Spleen (tissue), 11 donors: ENCODE measurements around the gene CAPN11. TPM values are rescaled to one million over a fixed set of nuclear protein-coding genes. Genes with fewer than 3 reads are reported as not detected.

Experiments used
- DNase-seq: peaks from one replicate; pipeline ENCODE4 v3.0.0-alpha.2; 2020
- H3K27ac ChIP-seq, 8 donors: fragments of 200-600 bp; sonication (generic) in 7 of 8; 1 replicate in 4 of 8; 2 replicates in 4 of 8; pipeline versions ENCODE4 v1.5.0 to v1.8.0; 2016 to 2021; ENCODE audit warnings: inconsistent platforms in 4 of 8, mild to moderate bottlenecking in 4 of 8, moderate library complexity in 1 of 8
- H3K27me3 ChIP-seq, 7 donors: fragments of 200-600 bp; sonication (generic) in 6 of 7; replicated peaks in 1 of 7; 1 replicate in 4 of 7; 2 replicates in 3 of 7; pipeline versions ENCODE4 v1.5.0 to v1.8.0; 2016 to 2021; ENCODE audit warnings: inconsistent platforms in 3 of 7, mild to moderate bottlenecking in 1 of 7
- H3K36me3 ChIP-seq, 6 donors: fragments of 200-600 bp; sonication (generic) in 5 of 6; 1 replicate in 4 of 6; 2 replicates in 2 of 6; pipeline versions ENCODE4 v1.5.0 to v1.8.0; 2016 to 2021; ENCODE audit warnings: inconsistent platforms in 2 of 6
- H3K4me1 ChIP-seq, 6 donors: fragments of 200-600 bp; sonication (generic) in 5 of 6; 1 replicate in 3 of 6; 2 replicates in 3 of 6; pipeline versions ENCODE4 v1.5.0 to v1.8.0; 2016 to 2021; ENCODE audit warnings: inconsistent platforms in 3 of 6
- H3K4me3 ChIP-seq, 8 donors: fragments of 200-600 bp; sonication (generic) in 7 of 8; 1 replicate in 4 of 8; 2 replicates in 4 of 8; pipeline versions ENCODE4 v1.5.0 to v1.8.0; 2016 to 2021; ENCODE audit warnings: inconsistent platforms in 4 of 8, mild to moderate bottlenecking in 4 of 8, moderate library complexity in 2 of 8
- H3K9me3 ChIP-seq, 8 donors: fragments of 200-600 bp; sonication (generic) in 7 of 8; 1 replicate in 4 of 8; 2 replicates in 4 of 8; pipeline versions ENCODE4 v1.5.0 to v1.8.0; 2016 to 2021; ENCODE audit warnings: inconsistent platforms in 4 of 8
- POLR2A ChIP-seq, 3 donors: fragments of 450-650 bp; IDR thresholded peaks; one replicate each; pipeline ENCODE4 v1.5.1; 2017; ENCODE audit warnings: antibody characterized with exemption in 3 of 3, mild to moderate bottlenecking in 1 of 3
- POLR2AphosphoS5 ChIP-seq, 3 donors: sonication (generic); formaldehyde crosslinking; IDR thresholded peaks; one replicate each; pipeline ENCODE4 v1.5.1; 2017; ENCODE audit warnings: antibody characterized with exemption in 3 of 3
- WGBS, 5 donors: extraction: QIAGEN DNeasy Blood & Tissue Kit in 3 of 5; methylation state at CpG; one replicate each; pipeline versions ENCODE4 v1.1.5 to v1.1.7; 2013 to 2018; 5-methylcytosine and 5-hydroxymethylcytosine counted together
- intact Hi-C: fragments of 100-400 bp; cut with DNase I; formaldehyde crosslinking; loops from one replicate; pipeline ENCODE4 v1.15.0; 2023; ENCODE audit warnings: low total_unique reads
- polyA plus RNA-seq, 3 donors: library from polyadenylated mRNA; stranded (reverse); fragments of 200-250 nt; gene quantifications; one replicate each; pipeline ENCODE4 v1.2.1, GENCODE V29; 2013
- total RNA-seq, 7 donors: library from RNA; depleted of rRNA in 3 of 7; stranded (reverse); fragments of >200 nt in 3 of 7; fragmentation: NEBNext Ultra II Directional in 4 of 7; extraction: Animal tissue kit (Norgen Biotek cat#: 25700) in 4 of 7; gene quantifications; one replicate each; pipeline versions ENCODE4 v1.1.0 to v1.2.1, GENCODE V29; 2016 to 2021
- TF ChIP-seq, protein P1 (sequence below), 11 experiments: fragments of 200-600 bp in 7 of 11; fragments of 450-650 bp in 4 of 11; sonication (generic) in 4 of 11; IDR thresholded peaks in 8 of 11; conservative IDR thresholded peaks in 3 of 11; 1 replicate in 7 of 11; 2 replicates in 4 of 11; pipeline versions ENCODE4 v1.4.0 to v1.8.0; 2016 to 2021; ENCODE audit warnings: antibody characterized with exemption in 11 of 11, inconsistent platforms in 4 of 11, mild to moderate bottlenecking in 1 of 11
- donor health status: healthy with polysubstance abuse.
- donor health status: DM: no; HTN: no; CAD: no; lungs with moderate emphysema.
- donor health status: DM: no; HTN: no; CAD: no.
- donor health status: Bipolar disorder and iron deficiency.
- donor health status: healthy.
- donor health status: DM: no; HTN: no; CAD: no.
- donor health status: DM: yes; HTN: yes; CAD: no.

Gene CAPN11
- total and polyA plus RNA-seq, 10 donors: 0.12 to 0.26 (median 0.17) TPM; not detected in 3

DNA sequence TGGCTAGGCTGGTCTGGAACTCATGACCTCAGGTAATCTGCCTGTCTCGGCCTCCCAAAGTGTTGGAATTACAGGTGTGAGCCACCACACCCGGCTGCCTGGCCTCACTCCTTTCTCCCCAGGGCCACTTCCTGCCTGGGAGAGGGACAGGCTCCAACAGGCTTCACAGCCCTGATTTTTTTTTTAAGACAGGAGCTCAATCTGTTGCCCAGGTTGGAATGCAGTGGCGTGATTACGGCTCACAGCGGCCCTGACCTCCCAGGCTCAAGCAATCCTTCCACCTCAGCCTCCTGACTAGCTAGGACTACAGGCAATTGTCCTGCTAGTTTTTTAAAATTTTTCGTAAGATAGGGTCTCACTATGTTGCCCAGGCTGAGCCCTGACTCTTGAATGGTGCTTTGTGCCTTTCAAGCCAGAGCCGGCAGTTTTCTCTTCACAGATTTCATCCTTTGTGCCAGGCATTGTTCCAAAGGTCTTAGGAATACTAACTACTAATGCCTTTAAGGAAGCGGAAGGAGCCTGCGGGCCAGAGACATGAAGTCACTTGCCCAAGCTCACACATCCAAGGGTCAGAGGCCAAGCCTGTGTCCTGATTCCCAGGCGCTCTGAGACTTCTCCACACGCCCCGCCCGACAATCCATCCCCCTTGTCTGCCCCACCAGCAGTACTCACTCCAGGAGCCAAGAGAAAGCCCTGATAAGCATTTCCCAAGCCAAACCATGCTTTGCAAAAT lies 19.2 kb downstream of the CAPN11 start:
- DNase-seq: no peak
- intact Hi-C loops: loop anchor here (10.0 kb wide), 1 partner anchor 57 kb away; no protein-coding TSS in a partner anchor
- Histone ChIP-seq H3K4me1 (peaks cover 3 to 30% (median 13%) of the 10 kb centered on the region in 6 donors), H3K27ac (no peak overlapping the region), H3K36me3 (no peaks in the 10 kb centered on the region), H3K9me3 (no peaks in the 10 kb centered on the region), H3K27me3 (peaks cover 0 to 5% (median 0%) of the 10 kb centered on the region in 7 donors), H3K4me3 (no peak overlapping the region)
- WGBS, 5 donors: 90 to 95% (median 93%) methylated on average over 13 of the region's 13 CpGs
- TF ChIP-seq POLR2A (IDR thresholded peaks at IDR 0.05): no peak
- TF ChIP-seq, protein P1, sequence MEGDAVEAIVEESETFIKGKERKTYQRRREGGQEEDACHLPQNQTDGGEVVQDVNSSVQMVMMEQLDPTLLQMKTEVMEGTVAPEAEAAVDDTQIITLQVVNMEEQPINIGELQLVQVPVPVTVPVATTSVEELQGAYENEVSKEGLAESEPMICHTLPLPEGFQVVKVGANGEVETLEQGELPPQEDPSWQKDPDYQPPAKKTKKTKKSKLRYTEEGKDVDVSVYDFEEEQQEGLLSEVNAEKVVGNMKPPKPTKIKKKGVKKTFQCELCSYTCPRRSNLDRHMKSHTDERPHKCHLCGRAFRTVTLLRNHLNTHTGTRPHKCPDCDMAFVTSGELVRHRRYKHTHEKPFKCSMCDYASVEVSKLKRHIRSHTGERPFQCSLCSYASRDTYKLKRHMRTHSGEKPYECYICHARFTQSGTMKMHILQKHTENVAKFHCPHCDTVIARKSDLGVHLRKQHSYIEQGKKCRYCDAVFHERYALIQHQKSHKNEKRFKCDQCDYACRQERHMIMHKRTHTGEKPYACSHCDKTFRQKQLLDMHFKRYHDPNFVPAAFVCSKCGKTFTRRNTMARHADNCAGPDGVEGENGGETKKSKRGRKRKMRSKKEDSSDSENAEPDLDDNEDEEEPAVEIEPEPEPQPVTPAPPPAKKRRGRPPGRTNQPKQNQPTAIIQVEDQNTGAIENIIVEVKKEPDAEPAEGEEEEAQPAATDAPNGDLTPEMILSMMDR (IDR thresholded peaks at IDR 0.05 in 8 of 11, conservative IDR thresholded peaks at IDR 0.05 in 3 of 11): no peak
- no peak for TF ChIP-seq POLR2AphosphoS5 (IDR thresholded peaks at IDR 0.05)

DNA sequence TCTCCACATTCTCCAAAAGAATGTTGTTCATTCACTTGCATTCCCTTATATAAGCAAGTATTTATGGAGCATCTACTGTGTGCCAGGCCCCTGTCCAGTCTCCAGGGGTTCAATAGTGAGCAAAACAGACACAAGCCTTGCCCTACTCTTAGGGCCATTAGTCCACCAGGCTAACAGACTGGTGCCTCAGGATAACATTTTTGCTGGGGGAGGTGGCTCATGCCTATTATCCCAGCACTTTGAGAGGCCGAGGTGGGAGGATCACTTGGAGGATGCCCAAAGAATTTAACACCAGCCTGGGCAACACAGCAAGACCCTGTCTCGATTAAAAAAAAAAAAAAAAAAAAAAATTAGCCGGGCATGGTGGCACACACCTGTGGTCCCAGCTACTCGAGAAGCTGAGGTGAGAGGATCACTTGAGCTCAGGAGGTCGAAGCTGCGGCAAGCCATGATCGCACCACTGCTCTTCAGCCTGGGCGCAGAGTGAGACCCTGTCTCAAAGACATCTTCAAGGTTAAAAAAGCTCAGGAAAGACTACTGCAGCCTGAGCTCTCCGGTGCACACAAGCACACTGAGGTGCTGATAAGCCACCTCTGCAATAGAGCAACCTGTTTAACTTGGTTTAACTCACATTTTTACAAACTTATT lies 19.9 kb downstream of the CAPN11 start:
- H3K36me3 ChIP-seq: no peaks in the 10 kb centered on the region
- peaks cover 3 to 30% (median 12%) of the 10 kb centered on the region in 6 donors for H3K4me1 ChIP-seq
- TF ChIP-seq, protein P1 (IDR thresholded peaks at IDR 0.05 in 8 of 11, conservative IDR thresholded peaks at IDR 0.05 in 3 of 11): no peak
- TF ChIP-seq POLR2A (IDR thresholded peaks at IDR 0.05) (no peak), POLR2AphosphoS5 (IDR thresholded peaks at IDR 0.05) (no peak)
- H3K27me3 ChIP-seq: peaks cover 0 to 8% (median 0%) of the 10 kb centered on the region in 7 donors
- DNase-seq: no peak
- H3K9me3 ChIP-seq: no peaks in the 10 kb centered on the region
- H3K4me3 ChIP-seq: no peak overlapping the region
- H3K27ac ChIP-seq: no peak overlapping the region
- intact Hi-C loops: loop anchor here (10.0 kb wide), 1 partner anchor 56 kb away; no protein-coding TSS in a partner anchor
- WGBS, 5 donors: 85 to 93% (median 90%) methylated on average over 8 to 9 of the region's 9 CpGs

DNA sequence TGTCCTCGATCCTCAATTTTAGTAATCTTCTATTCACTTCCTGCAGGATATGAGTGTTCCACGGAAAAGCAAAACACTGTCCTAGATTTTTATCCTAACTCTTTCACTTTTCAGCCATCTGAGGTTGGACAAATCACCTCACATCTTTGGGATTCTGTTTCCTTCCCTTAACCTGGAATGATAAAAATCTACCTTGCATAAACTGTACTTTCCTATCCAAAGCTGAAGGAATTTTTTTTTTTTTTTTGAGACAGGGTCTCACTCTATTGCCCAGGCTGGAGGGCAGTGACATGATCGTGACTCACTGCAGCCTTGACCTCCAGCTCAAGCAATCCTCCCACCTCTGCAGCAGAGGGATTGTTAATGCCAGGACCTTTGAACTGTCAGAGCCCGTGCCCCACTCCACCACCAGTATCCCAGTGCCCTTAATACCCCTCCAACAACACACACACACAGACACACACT lies 20.5 kb downstream of the CAPN11 start:
- intact Hi-C loops: loop anchor here (10.0 kb wide), 1 partner anchor 56 kb away; no protein-coding TSS in a partner anchor

More for the DNA sequence above, 20.5 kb downstream of the CAPN11 start:
- DNase-seq: no peak
- H3K4me1 ChIP-seq: peaks cover 3 to 30% (median 12%) of the 10 kb centered on the region in 6 donors
- peak overlapping the region in 1 of 8 donors; percentile 14 for H3K27ac ChIP-seq
- TF ChIP-seq POLR2AphosphoS5 (IDR thresholded peaks at IDR 0.05): no peak
- TF ChIP-seq, protein P1 (IDR thresholded peaks at IDR 0.05 in 8 of 11, conservative IDR thresholded peaks at IDR 0.05 in 3 of 11): no peak
- no peak for TF ChIP-seq POLR2A (IDR thresholded peaks at IDR 0.05)
- no peaks in the 10 kb centered on the region for H3K9me3 ChIP-seq
- no peak overlapping the region for H3K4me3 ChIP-seq
- no peaks in the 10 kb centered on the region for H3K36me3 ChIP-seq
- H3K27me3 ChIP-seq: peaks cover 0 to 14% (median 0%) of the 10 kb centered on the region in 7 donors
- 58 to 71% (median 60%) methylated on average over 4 of the region's 4 CpGs for WGBS, 5 donors
